Heart left ventricle (tissue), 16 donors: ENCODE data around the gene SLK. TPM values are rescaled to one million over a fixed set of nuclear protein-coding genes. Genes with fewer than 3 reads are reported as not detected.
A peak's percentile ranks its signal among the peaks of the same experiment; 100 is the strongest.

ENCODE experiments used
- ATAC-seq, 4 donors: fragments of 200-7000 bp; cut with Tn5 transposase; one replicate each; pipeline ENCODE4 v1.9.1; 2020 to 2022; ENCODE audit warnings: moderate library complexity in 4 of 4, mild to moderate bottlenecking in 3 of 4, moderate number of reproducible peaks in 1 of 4
- DNase-seq, 5 donors: peaks; one replicate each; pipeline ENCODE4 v3.0.0-alpha.2; 2020
- H3K27ac ChIP-seq, 12 donors: fragments of 200-600 bp; sonication (generic) in 4 of 12; one replicate each; pipeline versions ENCODE4 v1.5.0 to v1.8.0; 2016 to 2022; ENCODE audit warnings: mild to moderate bottlenecking in 2 of 12
- H3K27me3 ChIP-seq, 9 donors: fragments of 200-600 bp; sonication (generic) in 2 of 9; one replicate each; pipeline versions ENCODE4 v1.5.1 to v1.8.0; 2016 to 2022; ENCODE audit warnings: mild to moderate bottlenecking in 3 of 9
- H3K36me3 ChIP-seq, 9 donors: fragments of 200-600 bp; sonication (generic) in 2 of 9; one replicate each; pipeline versions ENCODE4 v1.5.0 to v1.8.0; 2018 to 2022; ENCODE audit warnings: mild to moderate bottlenecking in 2 of 9
- H3K4me1 ChIP-seq, 12 donors: fragments of 200-600 bp; sonication (generic) in 4 of 12; one replicate each; pipeline versions ENCODE4 v1.5.0 to v1.8.0; 2016 to 2022; ENCODE audit warnings: mild to moderate bottlenecking in 3 of 12
- H3K4me3 ChIP-seq, 12 donors: fragments of 200-600 bp; sonication (generic) in 4 of 12; one replicate each; pipeline versions ENCODE4 v1.5.0 to v1.8.0; 2017 to 2022; ENCODE audit warnings: mild to moderate bottlenecking in 9 of 12, moderate library complexity in 4 of 12
- H3K9me3 ChIP-seq, 12 donors: fragments of 200-600 bp; sonication (generic) in 4 of 12; one replicate each; pipeline versions ENCODE4 v1.5.0 to v1.8.0; 2016 to 2022; ENCODE audit warnings: mild to moderate bottlenecking in 1 of 12
- CTCF ChIP-seq, 12 donors: fragments of 200-600 bp; sonication (generic) in 4 of 12; IDR thresholded peaks; one replicate each; pipeline versions ENCODE4 v1.5.0 to v1.8.0; 2018 to 2022; ENCODE audit warnings: antibody characterized with exemption in 12 of 12, mild to moderate bottlenecking in 5 of 12
- POLR2A ChIP-seq, 2 donors: fragments of 450-650 bp; IDR thresholded peaks; one replicate each; pipeline ENCODE4 v1.6.1; 2017; ENCODE audit warnings: antibody characterized with exemption in 2 of 2, mild to moderate bottlenecking in 2 of 2, moderate library complexity in 2 of 2
- WGBS, 4 donors: extraction: QIAGEN DNeasy Blood & Tissue Kit in 2 of 4; methylation state at CpG; one replicate each; pipeline versions ENCODE4 v1.1.5 to v1.1.7; 2013 to 2018; 5-methylcytosine and 5-hydroxymethylcytosine counted together
- intact Hi-C, 10 donors: fragments of 100-400 bp; cut with DNase I; formaldehyde crosslinking; loops; one replicate each; pipeline versions ENCODE4 v1.11.1 to v1.14.2; 2022
- polyA plus RNA-seq, 2 donors: library from polyadenylated mRNA; stranded (reverse); fragments of 200-250 nt; gene quantifications; one replicate each; pipeline ENCODE4 v1.2.3, GENCODE V29; 2013
- total RNA-seq, 9 donors: library from RNA; depleted of rRNA in 2 of 9; stranded (reverse); fragments of >200 nt in 2 of 9; fragmentation: NEBNext Ultra II Directional in 3 of 9; extraction: Animal tissue kit (Norgen Biotek cat#: 25700) in 3 of 9; gene quantifications; one replicate each; pipeline versions ENCODE4 v1.1.0 to v1.2.4, GENCODE V29; 2016 to 2023
- donor health status: ischemic (EF 13 %, LVEDD 7.1; RV severe dilation, severe dysfunction).
- donor health status: healthy with polysubstance abuse.
- donor health status: DM: no; HTN: yes; CAD: no.
- donor health status: DM: no; HTN: no; CAD: no.
- donor health status: ischemic (EF 25% LVEDD 6.9; RV normal size, moderate dysfunction).
- donor health status: ischemic (EF 25% LVEDD 5.7; RV mildly dilated, moderate dysfunction).
- donor health status: healthy.
- donor health status: DM: yes; HTN: yes; CAD: no.
- donor health status: ischemic (EF 35%, LVEDD 5.7; RV mildly dilated, moderate dysfunction).
- donor health status: nonischemic (EF 11% LVEDD 7.7; RV severe dilation, severe dysfunction).
- donor health status: DM: yes; HTN: yes; CAD: no.
- donor health status: PGD.
- donor health status: ischemic (EF 29% LVEDD 5.4; RV normal size, mild dysfunction).
- donor health status: nonischemic (EF 23%, LVEDD 6.1; RV moderate dilation, normal function).

SLK gene
- total and polyA plus RNA-seq, 11 donors, result 10.0 to 57.8 (median 45.2) TPM

- TF ChIP-seq POLR2A (IDR thresholded peaks at IDR 0.05) (no peak), CTCF (IDR thresholded peaks at IDR 0.05) (no peak)
Observed at GRCh38 chr10:104040862-104041789, 74.2 kb downstream of the SLK start.

DNA sequence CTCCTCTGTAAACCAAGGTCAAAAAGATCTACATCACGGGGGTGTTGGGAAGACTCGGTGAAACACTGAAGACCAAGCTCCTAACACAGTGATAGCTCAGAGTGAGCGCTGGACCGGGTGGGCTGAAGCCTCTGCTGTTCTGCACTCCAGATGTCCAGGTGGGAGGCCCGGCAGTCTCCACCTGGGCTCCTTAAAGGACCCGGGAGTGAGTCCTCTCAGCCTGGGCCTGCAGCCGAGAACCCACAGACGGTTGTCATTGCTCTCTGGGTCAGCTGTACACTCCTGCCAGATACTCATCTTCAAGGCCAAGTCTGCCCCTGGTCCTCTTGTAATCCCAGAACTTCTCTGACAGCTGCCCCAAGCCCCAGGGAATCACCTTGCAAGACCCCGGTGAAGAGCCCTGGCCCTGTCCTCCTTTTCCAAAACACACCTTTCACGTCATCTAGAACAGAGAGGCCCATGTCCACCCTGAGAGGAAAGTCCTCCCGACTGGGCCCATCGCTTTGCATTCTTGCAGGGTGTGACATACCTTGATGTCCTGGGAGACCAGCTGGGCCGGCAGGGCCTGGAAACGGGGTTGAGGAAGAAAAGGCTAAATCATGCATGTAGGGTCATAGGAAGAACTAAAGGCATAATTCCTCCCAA lies 75.1 kb downstream of the SLK start:
- no peaks in the 10 kb centered on the region for H3K9me3 ChIP-seq
- no peaks in the 10 kb centered on the region for H3K4me1 ChIP-seq
- intact Hi-C loops, result loop anchor here in 1 of 10 donors (10.0 kb wide), 1 partner anchor 313 kb away; the partner anchor contains the start of gene CFAP58
- no peaks in the 10 kb centered on the region for H3K36me3 ChIP-seq
- no peaks in the 10 kb centered on the region for H3K27me3 ChIP-seq
- DNase-seq (no peak), ATAC-seq (no peak)
- no peak for TF ChIP-seq CTCF (IDR thresholded peaks at IDR 0.05)
- no peak for TF ChIP-seq POLR2A (IDR thresholded peaks at IDR 0.05)
- 87 to 91% (median 88%) methylated on average over 12 to 14 of the region's 14 CpGs for WGBS, 4 donors
- no peak overlapping the region for H3K4me3 ChIP-seq
- H3K27ac ChIP-seq, result no peak overlapping the region

More at GRCh38 chr10:104040862-104041789, 74.2 kb downstream of the SLK start:
- intact Hi-C loops, result loop anchor here in 1 of 10 donors (10.0 kb wide), 1 partner anchor 314 kb away; the partner anchor contains the start of gene CFAP58
- H3K36me3 ChIP-seq, result no peaks in the 10 kb centered on the region
- no peaks in the 10 kb centered on the region for H3K9me3 ChIP-seq
- no peaks in the 10 kb centered on the region for H3K4me1 ChIP-seq
- peak in 1 of 5 donors; percentile 13 for DNase-seq
- no peak for ATAC-seq
- no peak overlapping the region for H3K27ac ChIP-seq
- H3K4me3 ChIP-seq, result no peak overlapping the region
- H3K27me3 ChIP-seq, result no peaks in the 10 kb centered on the region
- WGBS, 4 donors, result 74 to 85% (median 82%) methylated on average over 7 to 9 of the region's 9 CpGs

- H3K27ac ChIP-seq, result no peak overlapping the region
- no peak overlapping the region for H3K4me3 ChIP-seq
- no peaks in the 10 kb centered on the region for H3K4me1 ChIP-seq
- no peaks in the 10 kb centered on the region for H3K27me3 ChIP-seq
- intact Hi-C loops, result loop anchor here in 1 of 10 donors (10.0 kb wide), 1 partner anchor 311 kb away; the partner anchor contains the start of gene CFAP58
- no peak for ATAC-seq
- DNase-seq, result no peak
- no peak for TF ChIP-seq CTCF (IDR thresholded peaks at IDR 0.05)
- no peak for TF ChIP-seq POLR2A (IDR thresholded peaks at IDR 0.05)
- 84 to 93% (median 86%) methylated on average over 7 to 8 of the region's 8 CpGs for WGBS, 4 donors
- H3K36me3 ChIP-seq, result no peaks in the 10 kb centered on the region
- H3K9me3 ChIP-seq, result no peaks in the 10 kb centered on the region
Observed at GRCh38 chr10:104043185-104043830, 76.4 kb downstream of the SLK start.
